Embryonic facial prominence (tissue), 1 donor: ENCODE measurements around the gene PCNT.
"Not testable (repeated sequence)": the region's sequence is repeated elsewhere in the genome, so short reads cannot be mapped to it uniquely, and the experiment has no call there.

Experiments
- DNase-seq: peaks from one replicate; pipeline ENCODE4 v3.0.0-alpha.2; 2016; ENCODE audit errors: extremely low spot score

The PCNT gene

DNA sequence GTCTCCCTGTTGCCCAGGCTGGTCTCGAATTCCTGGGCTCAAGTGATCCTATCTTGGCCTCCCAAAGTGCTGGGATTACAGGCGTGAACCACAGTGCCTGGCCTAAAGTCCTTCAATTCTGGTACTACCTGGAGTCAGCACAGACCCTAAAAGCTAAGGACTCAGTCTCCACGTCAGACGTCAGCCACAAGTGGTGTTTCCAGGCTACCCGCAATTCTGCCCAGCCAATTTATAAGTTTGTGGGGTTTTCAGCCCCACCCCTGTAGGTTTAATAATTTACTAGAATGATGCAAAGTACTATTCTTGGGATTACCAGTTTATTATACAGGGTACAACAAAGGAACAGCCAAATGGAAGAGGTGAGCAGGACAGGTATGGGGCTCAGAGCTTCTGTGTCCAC is 124.2 kb downstream of the PCNT start:
- no peak for DNase-seq

GRCh38 chr21:46448855-46449254 is 124.9 kb downstream of the PCNT start:
- DNase-seq = not testable (repeated sequence)

DNA sequence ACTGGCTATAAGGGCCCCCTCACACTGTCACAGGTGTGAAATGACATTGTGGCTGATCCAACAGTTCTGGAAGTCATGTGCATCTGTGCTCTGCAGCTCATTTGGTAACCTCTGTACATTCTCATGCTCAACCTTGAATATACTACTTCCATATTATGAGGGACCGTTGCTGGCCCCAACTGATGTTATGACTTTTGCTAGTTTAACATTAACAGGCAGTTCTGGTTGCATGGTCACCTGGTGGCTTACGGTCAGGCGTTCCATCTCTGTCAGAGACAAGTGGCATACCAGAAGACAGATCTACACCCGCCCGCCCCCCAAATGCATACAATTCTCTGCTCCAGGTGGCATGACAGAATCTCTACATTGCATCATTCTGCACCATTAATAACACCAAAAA is 128.8 kb downstream of the PCNT start:
- no peak for DNase-seq

DNA sequence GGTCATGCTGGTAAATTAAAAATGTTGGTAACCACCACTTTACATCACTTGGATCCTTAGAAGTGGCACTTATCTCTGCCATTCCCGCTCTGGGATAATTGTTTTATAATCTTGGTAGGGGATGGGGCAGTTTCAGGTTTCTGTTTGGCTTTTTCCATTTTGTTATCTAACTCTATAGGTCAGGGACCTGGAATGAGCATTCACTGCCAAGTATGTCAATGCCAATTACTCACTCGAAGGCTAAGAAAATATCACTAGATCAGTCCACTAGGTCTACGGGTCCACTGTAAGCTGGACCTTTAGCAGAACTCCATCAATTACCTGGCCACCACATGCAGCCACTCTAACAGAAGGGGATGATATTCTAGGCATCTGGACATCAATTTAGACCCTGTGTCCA is 130.2 kb downstream of the PCNT start:
- no peak for DNase-seq

DNA sequence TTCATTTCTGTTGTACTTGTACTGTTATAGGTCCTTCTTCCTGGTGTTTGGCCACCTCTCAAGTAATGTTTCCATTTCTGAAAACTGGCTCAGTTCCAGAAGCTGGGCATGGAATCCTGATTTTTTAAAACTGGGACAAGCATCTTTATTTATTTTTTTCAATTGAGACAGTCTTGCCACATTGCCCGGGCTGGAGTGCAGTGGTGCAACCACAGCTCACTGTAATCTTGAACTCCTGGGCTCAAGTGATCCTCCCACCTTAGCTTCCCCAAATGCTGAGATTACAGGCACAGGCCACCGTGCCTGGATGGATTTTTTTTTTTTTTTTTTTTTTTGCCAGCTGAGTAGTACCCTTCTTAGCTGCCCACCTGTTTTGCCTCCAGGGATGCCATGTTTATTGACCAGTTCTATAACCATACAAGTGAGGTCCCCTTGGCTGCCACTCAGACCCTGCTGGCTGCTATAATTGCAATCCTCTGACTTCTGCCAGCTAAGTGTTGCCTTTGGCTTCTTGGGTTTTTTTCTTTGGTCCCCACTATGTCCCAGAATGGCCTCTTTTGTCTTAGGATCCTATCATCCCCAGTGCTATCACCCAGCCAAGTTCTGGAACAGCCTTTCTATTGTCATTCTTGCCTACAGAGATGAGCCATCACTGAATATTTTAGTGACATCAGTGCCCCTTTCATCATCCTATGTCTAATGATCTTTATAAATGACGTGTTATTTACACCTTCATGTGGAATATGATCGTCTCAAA is 130.9 kb downstream of the PCNT start:
- no peak for DNase-seq

GRCh38 chr21:46455575-46456385 is 131.8 kb downstream of the PCNT start:
- no peak for DNase-seq

GRCh38 chr21:46456750-46457149 is 132.8 kb downstream of the PCNT start:
- no peak for DNase-seq

- DNase-seq = no peak
Measured at GRCh38 chr21:46457801-46458314, 133.9 kb downstream of the PCNT start.

DNA sequence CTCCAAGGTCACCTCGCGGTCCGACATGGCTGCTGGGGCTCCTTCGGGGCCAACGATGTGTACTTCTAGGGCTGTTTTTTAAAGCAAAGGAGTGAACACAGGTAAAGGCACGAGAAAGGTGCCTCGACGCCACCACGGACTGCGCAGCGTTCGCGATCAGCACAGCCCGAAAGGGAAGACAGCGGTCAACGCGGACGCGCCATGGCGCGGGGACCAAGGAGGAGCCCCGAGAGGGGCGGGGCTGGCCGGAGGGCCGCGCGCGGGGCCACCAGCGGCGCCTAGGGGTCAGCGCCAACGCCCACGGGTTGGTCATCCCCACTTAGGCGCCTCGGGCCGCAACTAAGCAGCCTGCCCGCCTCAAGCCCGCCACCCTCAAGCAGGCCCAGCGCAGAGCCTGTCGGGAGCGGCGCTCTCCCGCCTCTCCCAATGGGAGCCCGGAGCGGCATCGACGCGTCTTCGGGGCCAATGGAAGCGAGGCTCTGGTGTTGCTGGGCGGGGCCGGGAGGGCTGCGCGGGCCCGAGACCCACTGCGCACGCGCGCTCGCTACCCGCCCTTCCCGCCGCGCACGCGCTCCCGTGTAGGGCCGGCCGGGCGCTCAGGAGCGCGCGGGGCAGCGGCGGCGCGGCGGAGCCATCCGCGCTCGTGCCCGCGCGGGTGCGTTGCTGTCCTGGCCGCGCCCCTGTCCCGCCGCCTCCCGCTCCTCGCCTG is 134.5 kb downstream of the PCNT start, which contains the start of gene DIP2A:
TSS of gene DIP2A (plus strand) at position 577 of the 709 bp plus-strand sequence. CDS start 241 bp downstream, outside the sequence.
- DNase-seq = peak; percentile 90

DNA sequence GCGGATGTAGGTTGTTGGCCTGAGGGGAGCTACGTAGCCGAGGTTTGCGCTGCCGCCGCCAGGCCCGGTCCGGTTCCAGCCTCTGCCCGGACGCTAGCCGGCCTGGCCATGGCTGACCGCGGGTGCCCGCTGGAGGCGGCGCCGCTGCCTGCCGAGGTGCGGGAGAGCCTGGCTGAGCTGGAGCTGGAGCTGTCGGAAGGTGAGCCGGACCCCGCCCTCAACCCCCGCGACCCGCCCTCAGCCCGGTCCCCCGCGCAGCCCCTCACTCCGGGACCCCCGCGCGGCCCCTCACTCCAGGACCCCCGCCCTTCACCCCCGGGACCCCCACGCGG is 135.0 kb downstream of the PCNT start:
- DNase-seq = no peak

DNA sequence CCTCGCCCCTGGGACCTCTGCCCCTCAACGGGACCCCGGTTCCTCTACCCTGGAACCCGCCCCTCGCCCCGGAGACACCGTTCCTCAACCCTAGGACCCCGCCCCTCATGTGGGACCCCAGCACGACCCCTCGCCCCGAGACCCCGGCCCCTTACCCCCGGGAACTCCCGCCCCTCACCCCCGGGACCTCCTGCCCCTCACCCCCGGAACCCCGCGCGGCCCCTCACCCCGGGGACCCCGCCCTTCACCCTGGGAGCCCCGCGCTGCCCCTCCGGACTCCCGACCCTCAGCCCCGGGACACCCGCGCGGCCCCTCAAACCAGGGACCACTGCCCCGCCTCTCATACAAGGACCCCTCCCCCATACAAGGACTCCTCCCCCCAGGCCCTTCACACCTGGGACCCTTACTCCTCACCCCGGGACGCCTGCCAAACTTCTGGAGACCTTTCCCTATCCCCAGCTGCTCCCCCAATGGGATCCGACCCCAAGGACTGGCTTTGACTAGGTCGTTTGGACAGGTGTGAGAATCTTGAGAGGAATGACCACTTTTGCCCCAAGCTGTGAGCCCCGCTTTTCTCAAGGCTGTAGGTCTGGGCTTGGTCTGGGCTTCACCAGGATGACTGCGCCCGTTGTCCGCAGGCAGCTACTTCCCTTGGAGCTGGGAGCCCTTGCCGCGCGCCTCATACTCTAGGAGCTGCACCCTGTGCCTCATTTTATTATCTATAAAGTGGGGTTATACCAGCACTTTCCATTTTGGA is 135.6 kb downstream of the PCNT start:
- DNase-seq = no peak

DNA sequence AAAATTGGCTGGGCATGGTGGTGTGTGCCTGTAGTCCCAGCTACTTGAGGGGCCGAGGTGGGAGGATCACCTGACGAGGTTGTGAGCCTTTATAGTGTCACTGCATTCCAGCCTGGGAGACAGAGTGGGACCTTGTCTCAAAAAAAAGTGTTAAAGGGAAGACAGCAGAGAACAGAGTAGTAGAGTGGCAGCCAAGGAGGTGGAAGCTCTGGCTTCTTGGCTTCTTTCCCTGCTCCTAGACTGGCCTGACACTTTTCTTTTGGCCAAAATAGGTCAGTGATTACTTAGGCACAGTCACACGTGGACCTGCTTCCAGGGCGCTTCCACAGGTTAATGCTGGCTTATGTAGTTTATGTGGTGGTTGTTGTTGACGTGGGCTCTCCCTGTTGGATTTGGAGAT is 138.0 kb downstream of the PCNT start:
- no peak for DNase-seq

DNA sequence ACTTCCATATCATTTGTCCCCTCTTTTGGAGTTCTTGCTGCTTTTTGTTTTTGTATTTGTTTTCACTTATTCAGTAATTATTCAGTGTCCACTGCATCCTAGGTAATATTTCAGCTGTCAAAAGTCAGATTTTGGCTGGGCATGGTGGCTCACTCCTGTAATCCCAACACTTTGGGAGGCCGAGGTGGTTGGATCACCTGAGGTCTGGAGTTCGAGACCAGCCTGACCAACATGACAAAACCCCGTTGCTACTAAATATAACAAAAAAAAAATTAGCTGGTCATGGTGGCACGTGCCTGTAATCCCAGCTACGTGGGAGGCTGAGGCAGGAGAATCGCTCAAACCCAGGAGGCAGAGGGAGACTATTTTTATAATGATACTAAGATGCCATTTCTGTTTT is 141.2 kb downstream of the PCNT start:
- DNase-seq = not testable (repeated sequence)

GRCh38 chr21:46465651-46466050 is 141.7 kb downstream of the PCNT start:
- DNase-seq = no peak

DNA sequence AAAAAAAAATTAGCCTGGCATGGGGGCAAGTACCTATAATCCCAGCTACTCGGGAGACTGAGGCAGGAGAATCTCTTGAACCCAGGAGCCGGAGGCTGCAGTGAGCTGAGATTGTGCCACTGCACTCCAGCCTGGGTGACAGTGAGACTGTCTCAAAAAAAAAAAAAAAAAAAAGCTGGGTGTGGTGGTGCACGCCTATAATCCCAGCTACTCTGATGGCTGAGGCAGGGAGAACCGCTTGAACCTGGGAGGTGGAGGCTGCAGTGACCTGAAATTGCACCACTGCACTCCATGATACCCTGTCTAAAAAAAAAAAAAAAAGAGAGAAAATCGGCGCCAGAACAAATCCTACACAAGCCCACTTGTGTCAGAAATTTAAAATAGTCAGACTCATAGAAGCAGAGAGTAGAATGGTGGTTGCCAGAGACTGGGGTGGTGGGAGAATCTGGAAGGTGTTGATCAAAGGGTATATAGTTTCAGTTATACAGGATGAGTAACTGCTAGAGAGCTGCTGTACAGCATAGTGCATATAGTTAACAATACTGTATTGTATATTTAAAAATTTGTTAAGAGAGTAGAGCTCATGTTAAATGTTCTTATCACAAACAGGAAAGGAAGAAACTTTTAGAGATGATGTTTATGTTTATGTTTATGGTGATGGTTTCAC is 144.3 kb downstream of the PCNT start:
- no peak for DNase-seq

DNA sequence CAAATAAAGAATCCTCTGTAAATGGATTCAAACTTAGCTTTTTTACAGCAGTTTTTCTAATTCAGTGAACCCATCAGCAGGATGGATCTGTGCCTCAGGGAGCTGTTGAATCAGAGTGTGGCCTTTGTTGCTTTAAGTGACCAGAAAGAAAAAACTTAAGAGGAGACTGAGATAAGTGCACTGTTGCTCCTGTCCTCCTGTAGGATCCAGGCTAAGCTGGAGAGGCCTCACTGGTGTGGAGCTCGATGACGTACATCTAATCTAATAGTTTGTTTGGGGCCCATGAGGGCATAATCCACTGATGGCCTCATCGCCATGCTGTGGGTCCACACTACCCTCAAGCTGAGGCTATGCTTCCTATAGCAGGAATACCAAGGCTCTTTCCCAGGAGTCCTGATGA is 145.3 kb downstream of the PCNT start:
- no peak for DNase-seq

DNA sequence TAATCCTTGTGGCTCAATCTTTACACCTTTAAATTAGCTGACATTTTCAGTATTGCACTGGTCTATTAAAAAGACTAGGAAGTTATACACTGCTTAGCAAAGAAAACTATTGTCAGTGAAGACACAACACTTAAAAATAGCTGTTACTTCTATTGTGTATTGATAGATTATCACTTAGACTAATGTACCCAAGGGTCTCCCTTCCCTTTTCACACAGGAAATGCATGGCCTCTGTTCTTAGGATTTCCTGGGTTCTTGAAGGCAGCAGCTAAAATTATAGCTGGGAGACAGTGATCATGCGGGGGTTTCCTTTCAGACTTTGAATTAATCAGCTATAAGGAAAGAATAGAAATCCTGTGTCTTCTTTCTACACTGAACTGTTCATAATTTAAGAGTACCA is 147.6 kb downstream of the PCNT start:
- no peak for DNase-seq

DNA sequence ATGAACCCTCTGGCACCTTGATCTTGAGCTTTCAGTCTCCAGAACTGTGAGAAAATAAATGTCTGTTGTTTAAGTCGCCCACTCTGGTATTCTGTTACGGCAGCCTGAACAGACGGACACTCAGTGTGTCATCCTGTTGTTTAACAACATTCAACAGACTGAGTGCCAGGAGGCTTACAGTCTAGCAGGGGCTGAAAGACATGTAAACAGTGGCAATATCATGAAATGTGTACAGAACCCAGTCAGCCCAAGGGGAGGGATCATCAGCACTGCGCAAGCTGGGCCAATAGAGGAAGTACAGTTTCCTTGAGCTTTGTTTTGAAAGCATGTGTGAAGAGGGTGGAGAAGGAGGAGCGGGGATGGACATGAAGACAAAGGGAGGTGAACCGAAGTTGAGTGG is 148.3 kb downstream of the PCNT start:
- DNase-seq = no peak

DNA sequence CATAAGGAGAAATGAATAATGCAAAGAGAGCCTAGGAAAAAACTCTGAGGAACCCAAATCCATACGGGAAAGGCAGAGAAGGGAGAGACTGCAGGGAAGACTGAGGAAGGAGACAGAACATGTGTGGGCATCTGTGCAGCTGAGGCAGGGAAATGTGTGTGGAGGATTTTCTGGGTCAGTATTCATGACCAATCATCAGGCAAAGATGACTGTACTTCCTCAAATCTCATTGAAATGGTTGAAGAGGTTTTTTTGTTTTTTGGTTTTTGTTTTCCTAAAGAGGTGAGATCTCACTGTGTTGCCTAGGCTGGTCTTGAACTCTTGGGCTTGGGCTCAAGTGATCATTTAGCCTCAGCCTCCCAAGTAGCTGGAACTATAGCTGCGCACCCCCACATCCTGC is 150.4 kb downstream of the PCNT start:
- no peak for DNase-seq

- DNase-seq = no peak
Measured at GRCh38 chr21:46475296-46475695, 151.3 kb downstream of the PCNT start.

- DNase-seq = no peak
Measured at GRCh38 chr21:46477765-46478164, 153.8 kb downstream of the PCNT start.
